Activated CD4-positive, CD25-positive, alpha-beta regulatory T cell (primary cell): ENCODE measurements around the gene UBALD1.

Experiments
- DNase-seq, 4 experiments: peaks; one replicate each; lab custom pipeline; 2025; lab: John Stamatoyannopoulos, UW

The UBALD1 gene

DNA sequence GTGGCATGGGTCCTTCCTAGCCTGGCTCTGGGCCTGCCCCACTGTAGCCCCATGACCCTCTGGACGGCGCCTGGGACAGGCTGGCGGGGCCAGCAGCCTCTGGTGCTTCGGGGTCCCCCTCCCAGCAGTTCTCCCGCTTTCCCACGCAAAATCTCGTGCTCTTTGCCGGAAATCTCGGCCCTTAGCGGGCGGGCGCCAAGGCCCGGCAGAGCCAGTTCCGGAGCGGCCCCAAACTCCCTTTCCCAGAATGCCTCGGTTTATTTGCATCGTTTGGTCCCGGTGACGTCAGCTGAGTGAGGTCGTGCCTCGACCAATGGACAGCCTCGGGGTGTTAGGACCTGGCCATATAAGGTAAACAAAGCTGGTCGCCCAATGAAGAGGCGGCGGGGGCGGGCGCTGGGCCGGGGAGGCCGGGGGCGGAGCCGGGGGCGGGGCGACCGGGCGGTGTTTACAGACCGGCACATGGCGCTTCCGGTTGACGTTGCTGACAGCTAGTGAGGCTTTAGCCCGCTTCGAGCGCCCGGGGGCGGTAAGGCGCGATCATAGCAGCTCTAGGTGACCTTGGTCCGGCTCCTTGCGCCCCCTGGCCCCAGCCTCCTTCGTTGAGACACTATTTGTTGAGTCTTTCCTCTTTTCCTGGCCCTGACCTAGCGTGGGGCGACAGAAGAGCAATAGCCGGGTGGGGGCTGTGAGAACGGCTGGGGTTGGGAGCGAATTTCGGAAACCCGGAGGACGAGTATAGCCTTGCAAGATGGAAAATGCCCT lies 1.5 kb upstream of the UBALD1 start:
- DNase-seq, result peak; percentile 95 to 99 (median 97)

GRCh38 chr16:4615384-4616046 lies 827 bp upstream of the UBALD1 start:
- no peak for DNase-seq

- DNase-seq, result peak in 1 of 4 experiments; percentile 22
These were observed 785 bp downstream of the UBALD1 start for GRCh38 chr16:4613636-4614570.

- no peak for DNase-seq
These were observed 1.6 kb downstream of the UBALD1 start for GRCh38 chr16:4612977-4613635.

GRCh38 chr16:4612474-4612931 lies 2.2 kb downstream of the UBALD1 start:
- DNase-seq, result no peak

DNA sequence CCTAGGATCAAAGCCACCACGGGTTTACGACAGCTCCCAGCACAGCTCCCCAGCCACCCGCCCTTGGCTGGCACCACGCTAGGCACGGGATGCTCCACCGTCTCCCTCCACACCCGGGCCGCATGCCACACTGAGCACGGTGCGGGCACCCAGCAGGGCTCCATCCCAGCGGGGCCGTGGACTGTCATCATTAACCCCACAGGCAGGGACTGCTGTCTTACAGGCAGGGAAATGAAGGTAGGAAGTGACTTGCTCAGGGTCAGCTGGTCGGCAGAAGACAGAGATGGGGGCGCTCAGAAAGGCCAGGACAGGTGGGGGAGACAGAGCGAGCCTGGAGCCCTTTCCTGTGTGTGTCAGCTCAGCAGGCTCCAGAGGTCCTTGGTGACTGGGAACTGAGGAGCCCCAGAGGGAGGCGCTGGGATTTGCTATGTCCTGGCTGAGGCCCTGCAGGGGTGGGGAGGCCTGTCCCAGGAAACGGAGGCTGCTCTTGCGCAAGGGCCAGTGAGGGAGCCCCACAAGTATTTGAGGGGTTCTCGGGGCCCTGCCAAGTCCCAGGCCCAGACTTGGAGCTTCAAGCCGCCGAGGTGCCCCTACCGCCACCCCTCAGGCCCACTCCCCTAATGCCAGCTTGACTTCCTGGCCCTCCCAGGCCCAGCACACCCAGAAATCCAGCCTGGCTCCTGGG lies 3.2 kb downstream of the UBALD1 start:
- no peak for DNase-seq

DNA sequence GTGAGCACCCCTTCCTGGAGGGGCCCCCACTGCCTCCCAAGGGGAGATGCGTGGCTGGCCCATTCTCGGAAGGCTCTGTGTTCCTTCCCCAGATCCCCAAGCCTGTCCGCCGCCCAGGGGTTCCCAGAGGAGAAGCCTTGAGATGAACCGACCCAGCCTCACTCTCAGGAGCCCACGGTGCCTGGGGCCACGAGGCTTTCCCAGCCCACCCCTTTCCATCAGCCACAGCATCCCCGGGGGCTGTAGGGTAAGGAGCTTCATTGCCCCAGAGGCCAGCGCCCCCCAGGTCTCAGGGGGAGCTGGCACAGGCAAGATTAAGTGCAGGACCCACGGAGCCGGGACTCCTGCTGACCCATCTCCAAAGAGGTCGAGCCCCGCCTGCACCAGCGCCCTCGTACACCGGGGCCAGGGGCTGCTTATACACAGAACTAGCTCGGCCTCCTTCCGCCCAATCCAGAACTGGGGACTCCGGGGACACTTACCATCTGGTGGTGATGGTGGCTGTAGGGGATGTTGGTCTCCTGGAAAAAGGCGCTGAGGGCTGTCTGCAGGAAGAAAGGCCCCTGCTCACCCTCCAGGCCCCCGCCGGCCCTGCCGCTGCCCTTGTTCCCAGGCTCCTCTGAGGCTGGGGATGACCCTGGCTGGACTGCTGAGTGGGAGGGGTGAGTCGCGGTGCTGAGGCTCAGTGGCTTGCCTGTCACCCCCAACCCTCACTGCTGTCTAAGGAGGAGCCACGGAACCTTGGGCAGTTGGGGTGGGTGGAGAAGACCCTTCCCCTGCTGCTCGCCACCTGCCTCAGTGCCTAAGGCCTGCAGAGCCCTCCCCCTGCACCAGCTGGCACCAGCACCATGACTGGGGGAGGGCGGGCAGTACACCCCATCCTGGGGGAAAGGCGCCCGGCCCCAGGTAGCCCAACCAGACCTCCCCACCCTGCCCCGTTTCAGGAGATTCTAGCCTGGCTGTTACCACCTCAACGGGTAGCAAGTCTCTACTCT lies 4.4 kb downstream of the UBALD1 start:
- DNase-seq, result no peak

DNA sequence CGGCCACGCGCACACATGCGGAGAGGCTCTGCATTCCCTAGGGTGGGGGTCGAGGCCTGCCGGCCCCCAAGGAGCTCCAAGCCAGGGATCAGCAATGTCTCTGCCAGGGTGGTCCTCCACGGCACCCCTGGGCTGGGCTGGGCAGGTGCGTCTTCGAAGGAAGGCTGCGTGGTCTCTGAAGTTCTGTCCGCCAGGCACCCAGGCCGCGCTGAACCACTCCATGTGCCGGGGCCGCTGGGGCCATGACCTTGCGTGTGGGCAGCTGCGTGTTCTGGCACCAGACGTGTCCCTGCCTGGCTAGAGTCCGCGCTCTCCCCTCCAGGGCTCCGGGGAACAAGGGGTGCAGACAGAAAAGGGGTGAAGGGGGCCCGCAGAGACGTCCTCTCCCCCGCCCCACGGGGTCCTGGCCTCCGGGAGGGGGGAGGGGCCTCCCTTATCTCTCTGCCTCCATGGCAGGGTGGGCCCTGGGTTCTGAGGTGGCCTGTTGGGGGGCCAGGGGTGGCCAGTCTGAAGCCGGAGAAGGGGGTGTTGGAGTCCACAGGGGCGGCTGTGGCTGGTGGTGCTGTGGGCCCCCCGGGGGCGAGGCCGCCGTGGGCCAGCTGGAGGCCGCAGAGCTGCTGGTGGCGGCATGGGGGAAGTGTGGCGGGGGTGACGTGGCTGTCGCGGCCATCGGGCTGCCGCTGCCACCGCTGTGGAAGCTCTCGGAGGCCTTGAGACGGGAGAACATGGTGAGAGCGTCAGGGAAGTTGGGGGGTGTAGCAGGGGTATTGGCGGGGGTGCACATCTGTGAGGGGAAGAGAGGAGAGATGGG lies 5.3 kb downstream of the UBALD1 start:
- DNase-seq, result no peak

DNA sequence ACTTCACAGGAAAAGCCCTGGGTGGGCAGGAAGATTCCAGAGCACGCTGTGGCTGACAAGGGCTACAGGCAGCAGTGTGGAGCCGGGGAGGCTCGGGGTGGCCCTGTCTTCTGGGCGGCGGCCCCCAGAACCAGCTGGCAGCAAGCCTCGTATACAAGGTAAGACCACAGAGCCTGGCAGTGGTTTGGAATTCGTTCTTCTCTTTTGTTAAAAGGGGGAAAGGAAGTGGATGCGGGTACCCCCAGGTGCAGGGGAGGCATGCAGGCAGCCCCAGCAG lies 6.0 kb downstream of the UBALD1 start:
- no peak for DNase-seq

- no peak for DNase-seq
These were observed 6.6 kb downstream of the UBALD1 start for GRCh38 chr16:4607841-4608703.

GRCh38 chr16:4606354-4606753 lies 8.3 kb downstream of the UBALD1 start:
- no peak for DNase-seq

GRCh38 chr16:4604401-4604800 lies 10.3 kb downstream of the UBALD1 start:
- DNase-seq, result no peak

GRCh38 chr16:4603624-4604170 lies 11.0 kb downstream of the UBALD1 start:
- no peak for DNase-seq

DNA sequence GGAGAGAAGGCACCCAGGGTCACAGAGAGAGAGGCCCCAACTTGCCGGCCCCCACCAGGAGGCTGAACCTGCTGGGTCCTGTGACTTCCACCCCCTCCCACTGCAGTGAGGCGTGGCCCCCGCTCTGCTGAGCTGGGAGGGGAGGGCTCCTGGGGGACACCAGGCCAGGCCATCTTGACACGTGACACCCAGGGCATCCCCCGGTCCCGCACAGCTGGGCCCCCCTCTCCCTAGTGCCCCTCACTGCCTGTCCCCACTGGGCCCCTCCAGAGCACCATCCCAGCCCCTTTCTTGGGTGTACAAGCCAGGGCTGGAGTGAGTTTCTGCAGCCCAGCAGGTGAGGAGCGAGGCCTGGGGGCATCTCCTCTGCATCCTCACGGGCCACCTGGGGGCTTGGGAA lies 12.4 kb downstream of the UBALD1 start:
- no peak for DNase-seq

DNA sequence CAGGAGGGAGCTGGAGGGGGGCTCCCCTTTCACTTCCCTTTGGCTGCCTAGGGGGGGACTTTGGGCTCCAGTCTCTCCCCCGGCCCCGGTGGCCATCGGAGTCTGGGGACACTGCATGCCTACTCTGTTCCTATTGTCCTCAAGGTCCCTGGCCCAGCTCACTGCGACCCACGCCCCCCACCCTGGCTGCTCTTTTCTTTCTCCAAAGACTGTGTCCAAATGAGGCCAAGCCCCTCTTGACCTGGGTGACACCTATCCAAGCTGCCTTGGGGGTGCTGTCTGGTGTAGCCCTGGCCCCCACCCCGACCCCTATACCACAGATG lies 12.9 kb downstream of the UBALD1 start:
- no peak for DNase-seq

GRCh38 chr16:4601036-4601863 lies 13.4 kb downstream of the UBALD1 start:
- no peak for DNase-seq

DNA sequence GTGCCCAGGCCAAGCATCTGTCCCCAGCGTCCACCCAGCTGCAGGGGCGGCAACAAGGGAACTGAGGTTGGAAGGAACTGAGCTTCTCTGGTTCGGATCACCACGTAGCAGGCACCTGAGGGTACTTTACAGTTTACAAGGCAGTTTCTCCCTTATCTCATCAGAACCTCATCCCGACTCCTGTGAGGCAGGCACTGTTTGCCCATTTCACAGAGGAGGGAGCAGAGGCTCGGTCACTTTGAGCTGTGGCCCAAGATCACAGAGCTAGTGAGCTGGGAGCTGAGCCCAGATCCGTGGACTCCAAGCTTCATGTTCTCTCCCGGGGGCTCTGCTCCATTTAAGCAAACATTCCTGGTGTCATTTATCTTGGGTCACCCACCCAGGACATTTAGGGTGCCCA lies 15.1 kb downstream of the UBALD1 start:
- no peak for DNase-seq
